DOHH2 (cell line): Measurements from ENCODE around the gene CABP1.

Source experiments
- CTCF ChIP-seq: fragments of 200-600 bp; sonication (generic); IDR thresholded peaks from one replicate; pipeline ENCODE4 v1.5.1; 2014; ENCODE audit warnings: antibody characterized with exemption, mild to moderate bottlenecking, low read depth, low read length; ENCODE audit not compliant: poor library complexity, severe bottlenecking
- EZH2phosphoT487 ChIP-seq: fragments of 200-600 bp; sonication (generic); IDR thresholded peaks from 2 replicates; pipeline ENCODE4 v1.6.1; 2017; ENCODE audit warnings: borderline replicate concordance, mild to moderate bottlenecking, antibody characterized with exemption, low read length, moderate library complexity, mixed read lengths

- no peak for TF ChIP-seq CTCF
- no peak for TF ChIP-seq EZH2phosphoT487
Measured at GRCh38 chr12:120628919-120629318, 11.5 kb upstream of the CABP1 start.
